HepG2 (cell line): Measurements from ENCODE around the gene PPDPF. TPM values are rescaled to one million over a fixed set of nuclear protein-coding genes. Genes with fewer than 3 reads are reported as not detected.

ENCODE experiments used
- BRCA1 ChIP-seq: sonication (generic); formaldehyde crosslinking; IDR thresholded peaks from 2 replicates; pipeline ENCODE4 v1.4.0; 2020; ENCODE audit warnings: missing genetic modification reagents
- BRD4 ChIP-seq: sonication (generic); formaldehyde crosslinking; IDR thresholded peaks from 2 replicates; pipeline ENCODE4 v1.4.0; 2020; ENCODE audit warnings: missing genetic modification reagents
- EP300 ChIP-seq, 3 experiments: sonication (generic) in 1 of 3; formaldehyde crosslinking in 1 of 3; IDR thresholded peaks; 2 replicates each; pipeline versions ENCODE4 v1.5.1 to v1.6.1; 2011 to 2020; ENCODE audit warnings: low read depth in 2 of 3, low read length in 2 of 3, borderline replicate concordance in 1 of 3, improper control_type of control experiment in 1 of 3, mild to moderate bottlenecking in 1 of 3, missing genetic modification reagents in 1 of 3, moderate library complexity in 1 of 3
- FOXK1 ChIP-seq: sonication (generic); formaldehyde crosslinking; IDR thresholded peaks from 2 replicates; pipeline ENCODE4 v1.4.0; 2020; ENCODE audit warnings: low read depth, missing genetic modification reagents, borderline replicate concordance
- HIVEP1 ChIP-seq: sonication (generic); formaldehyde crosslinking; IDR thresholded peaks from 2 replicates; pipeline ENCODE4 v1.4.0; 2020; ENCODE audit warnings: mild to moderate bottlenecking, missing genetic modification reagents
- JUN ChIP-seq: sonication (generic); formaldehyde crosslinking; IDR thresholded peaks from 2 replicates; pipeline ENCODE4 v1.4.0; 2020; ENCODE audit warnings: mild to moderate bottlenecking, missing genetic modification reagents
- PHF20 ChIP-seq: sonication (generic); formaldehyde crosslinking; IDR thresholded peaks from 2 replicates; pipeline ENCODE4 v1.5.0; 2020; ENCODE audit warnings: mild to moderate bottlenecking, missing genetic modification reagents
- SMAD9 ChIP-seq: sonication (generic); formaldehyde crosslinking; IDR thresholded peaks from 2 replicates; pipeline ENCODE4 v1.5.1; 2020; ENCODE audit warnings: mild to moderate bottlenecking, missing genetic modification reagents
- SP2 ChIP-seq: sonication (generic); formaldehyde crosslinking; IDR thresholded peaks from 2 replicates; pipeline ENCODE4 v1.5.1; 2020; ENCODE audit warnings: mild to moderate bottlenecking, missing genetic modification reagents
- SRF ChIP-seq: IDR thresholded peaks from 2 replicates; pipeline ENCODE4 v1.6.1; 2011; ENCODE audit warnings: mild to moderate bottlenecking, low read depth, low read length, moderate library complexity
- SUZ12 ChIP-seq: fragments of 150-350 bp; IDR thresholded peaks from 2 replicates; pipeline ENCODE4 v1.6.1; 2014; ENCODE audit warnings: low read depth, low read length
- ZBTB20 ChIP-seq: sonication (generic); formaldehyde crosslinking; IDR thresholded peaks from 2 replicates; pipeline ENCODE4 v1.8.1; 2023; ENCODE audit warnings: missing genetic modification reagents, low read depth, mild to moderate bottlenecking, borderline replicate concordance
- ZBTB7B ChIP-seq: sonication (generic); formaldehyde crosslinking; IDR thresholded peaks from 2 replicates; pipeline ENCODE4 v1.4.0; 2020; ENCODE audit warnings: missing genetic modification reagents
- ZNF124 ChIP-seq: sonication (generic); formaldehyde crosslinking; IDR thresholded peaks from 2 replicates; pipeline ENCODE4 v1.4.0; 2020; ENCODE audit warnings: missing genetic modification reagents
- ZNF260 ChIP-seq: sonication (generic); formaldehyde crosslinking; IDR thresholded peaks from 2 replicates; pipeline ENCODE4 v1.4.0; 2020; ENCODE audit warnings: missing genetic modification reagents, low read depth, mild to moderate bottlenecking, borderline replicate concordance
- ZNF446 ChIP-seq: sonication (generic); formaldehyde crosslinking; IDR thresholded peaks from 2 replicates; pipeline ENCODE4 v1.5.0; 2020; ENCODE audit warnings: mild to moderate bottlenecking, missing genetic modification reagents
- ZNF746 ChIP-seq: sonication (generic); formaldehyde crosslinking; IDR thresholded peaks from 2 replicates; pipeline ENCODE4 v1.8.0; 2022; ENCODE audit warnings: mild to moderate bottlenecking, missing genetic modification reagents
- ZSCAN31 ChIP-seq: sonication (generic); formaldehyde crosslinking; IDR thresholded peaks from 2 replicates; pipeline ENCODE4 v1.5.0; 2020; ENCODE audit warnings: low read depth, mild to moderate bottlenecking, missing genetic modification reagents
- ZSCAN9 ChIP-seq: IDR thresholded peaks from 2 replicates; pipeline ENCODE4 v1.6.1; 2016; ENCODE audit warnings: borderline replicate concordance
- polyA plus RNA-seq, 8 experiments: library from polyadenylated mRNA; depleted of rRNA in 3 of 8; stranded (reverse) in 7 of 8; unstranded in 1 of 8; fragments of >200 nt; fragmentation: Illumina TruSeq in 4 of 8; extraction: Trizol in 4 of 8; gene quantifications; 2 replicates each; pipeline versions ENCODE4 v1.2.1 to v1.2.3, GENCODE V29; 2011 to 2016; ENCODE audit warnings: low read depth in 4 of 8, missing spikeins in 1 of 8, mixed read lengths in 1 of 8; ENCODE audit not compliant: insufficient read depth in 1 of 8
- total RNA-seq, 5 experiments: library from RNA; depleted of rRNA; stranded (reverse); fragments of >200 nt; fragmentation: Illumina TruSeq; extraction: Trizol; gene quantifications; 2 replicates each; pipeline ENCODE4 v1.2.3, GENCODE V29; 2016; ENCODE audit warnings: low read depth in 1 of 5
- TF ChIP-seq, protein P1 (sequence below): sonication (generic); formaldehyde crosslinking; IDR thresholded peaks from 2 replicates; pipeline ENCODE4 v1.4.0; 2020; ENCODE audit warnings: mild to moderate bottlenecking, missing genetic modification reagents
- TF ChIP-seq, protein P2 (sequence below): sonication (generic); formaldehyde crosslinking; IDR thresholded peaks from 2 replicates; pipeline ENCODE4 v1.4.0; 2020; ENCODE audit warnings: missing genetic modification reagents, mild to moderate bottlenecking, borderline replicate concordance
- TF ChIP-seq, protein P3 (sequence below): sonication (generic); formaldehyde crosslinking; IDR thresholded peaks from 2 replicates; pipeline ENCODE4 v1.4.0; 2020; ENCODE audit warnings: mild to moderate bottlenecking, missing genetic modification reagents
- TF ChIP-seq, protein P4 (sequence below): sonication (generic); formaldehyde crosslinking; IDR thresholded peaks from 2 replicates; pipeline ENCODE4 v1.5.0; 2020; ENCODE audit warnings: mild to moderate bottlenecking, missing genetic modification reagents, borderline replicate concordance

The PPDPF gene
- total and polyA plus RNA-seq, 2 of the 13 experiments (the other 11 are each of a cell fraction or from before 2014, with no cell fraction given): 1.8 to 7.0 TPM

DNA sequence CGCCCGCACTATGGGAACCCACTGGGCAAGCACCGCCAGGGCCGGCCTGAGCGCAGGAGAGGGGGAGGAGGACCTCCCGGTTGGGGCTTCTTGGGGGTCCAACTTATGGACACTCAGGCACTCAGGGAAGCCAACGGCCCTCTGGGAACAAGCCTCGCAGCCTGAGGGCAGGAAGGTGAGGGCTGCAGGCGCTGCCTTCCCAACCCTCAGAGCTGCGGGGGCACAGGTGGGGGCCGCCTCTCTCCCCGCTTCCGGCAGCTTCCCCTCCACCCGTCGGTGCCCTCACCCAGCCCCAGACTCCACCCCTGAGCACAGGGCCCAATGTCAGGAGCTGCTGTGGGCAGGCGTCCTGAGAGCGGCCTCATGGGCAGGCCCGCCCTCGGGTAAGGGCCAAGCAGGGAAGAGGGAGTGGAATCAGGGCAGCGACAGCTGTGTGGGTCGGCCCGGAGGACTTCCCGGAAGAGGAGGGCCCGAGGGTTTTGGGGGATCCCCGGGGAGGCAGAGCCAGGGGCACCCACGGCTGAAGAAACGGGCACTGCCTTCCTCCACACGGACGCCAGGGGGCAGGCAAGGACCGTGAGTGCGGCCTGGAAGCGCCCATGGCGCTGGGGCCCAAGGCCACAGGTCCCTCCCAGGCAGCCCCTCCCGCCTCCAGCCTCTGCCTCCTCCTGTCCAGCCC, 17.1 kb downstream of the PPDPF start (continued):
- TF ChIP-seq, protein P1, sequence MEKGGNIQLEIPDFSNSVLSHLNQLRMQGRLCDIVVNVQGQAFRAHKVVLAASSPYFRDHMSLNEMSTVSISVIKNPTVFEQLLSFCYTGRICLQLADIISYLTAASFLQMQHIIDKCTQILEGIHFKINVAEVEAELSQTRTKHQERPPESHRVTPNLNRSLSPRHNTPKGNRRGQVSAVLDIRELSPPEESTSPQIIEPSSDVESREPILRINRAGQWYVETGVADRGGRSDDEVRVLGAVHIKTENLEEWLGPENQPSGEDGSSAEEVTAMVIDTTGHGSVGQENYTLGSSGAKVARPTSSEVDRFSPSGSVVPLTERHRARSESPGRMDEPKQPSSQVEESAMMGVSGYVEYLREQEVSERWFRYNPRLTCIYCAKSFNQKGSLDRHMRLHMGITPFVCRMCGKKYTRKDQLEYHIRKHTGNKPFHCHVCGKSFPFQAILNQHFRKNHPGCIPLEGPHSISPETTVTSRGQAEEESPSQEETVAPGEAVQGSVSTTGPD (CRISPR knock-in tag): no peak
- TF ChIP-seq ZBTB20 (CRISPR knock-in tag): peak; percentile 74; the same call in 1 of the 2 replicates
- no peak for TF ChIP-seq SRF
- TF ChIP-seq, protein P2, sequence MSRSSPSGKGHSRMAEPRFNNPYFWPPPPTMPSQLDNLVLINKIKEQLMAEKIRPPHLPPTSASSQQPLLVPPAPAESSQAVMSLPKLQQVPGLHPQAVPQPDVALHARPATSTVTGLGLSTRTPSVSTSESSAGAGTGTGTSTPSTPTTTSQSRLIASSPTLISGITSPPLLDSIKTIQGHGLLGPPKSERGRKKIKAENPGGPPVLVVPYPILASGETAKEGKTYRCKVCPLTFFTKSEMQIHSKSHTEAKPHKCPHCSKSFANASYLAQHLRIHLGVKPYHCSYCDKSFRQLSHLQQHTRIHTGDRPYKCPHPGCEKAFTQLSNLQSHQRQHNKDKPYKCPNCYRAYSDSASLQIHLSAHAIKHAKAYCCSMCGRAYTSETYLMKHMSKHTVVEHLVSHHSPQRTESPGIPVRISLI (CRISPR knock-in tag): peak; percentile 51; the same call in 1 of the 2 replicates
- peak; percentile 67; the same call in 1 of the 2 replicates for TF ChIP-seq ZNF446
- peak; percentile 57 for TF ChIP-seq JUN
- no peak for TF ChIP-seq ZNF260 (CRISPR knock-in tag)
- peak; percentile 76; the same call in 1 of the 2 replicates for TF ChIP-seq BRD4 (CRISPR knock-in tag)
- TF ChIP-seq, protein P3, sequence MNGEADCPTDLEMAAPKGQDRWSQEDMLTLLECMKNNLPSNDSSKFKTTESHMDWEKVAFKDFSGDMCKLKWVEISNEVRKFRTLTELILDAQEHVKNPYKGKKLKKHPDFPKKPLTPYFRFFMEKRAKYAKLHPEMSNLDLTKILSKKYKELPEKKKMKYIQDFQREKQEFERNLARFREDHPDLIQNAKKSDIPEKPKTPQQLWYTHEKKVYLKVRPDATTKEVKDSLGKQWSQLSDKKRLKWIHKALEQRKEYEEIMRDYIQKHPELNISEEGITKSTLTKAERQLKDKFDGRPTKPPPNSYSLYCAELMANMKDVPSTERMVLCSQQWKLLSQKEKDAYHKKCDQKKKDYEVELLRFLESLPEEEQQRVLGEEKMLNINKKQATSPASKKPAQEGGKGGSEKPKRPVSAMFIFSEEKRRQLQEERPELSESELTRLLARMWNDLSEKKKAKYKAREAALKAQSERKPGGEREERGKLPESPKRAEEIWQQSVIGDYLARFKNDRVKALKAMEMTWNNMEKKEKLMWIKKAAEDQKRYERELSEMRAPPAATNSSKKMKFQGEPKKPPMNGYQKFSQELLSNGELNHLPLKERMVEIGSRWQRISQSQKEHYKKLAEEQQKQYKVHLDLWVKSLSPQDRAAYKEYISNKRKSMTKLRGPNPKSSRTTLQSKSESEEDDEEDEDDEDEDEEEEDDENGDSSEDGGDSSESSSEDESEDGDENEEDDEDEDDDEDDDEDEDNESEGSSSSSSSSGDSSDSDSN (CRISPR knock-in tag): peak; percentile 89
- peak; percentile 99 for TF ChIP-seq HIVEP1 (CRISPR knock-in tag)
- TF ChIP-seq ZNF746 (CRISPR knock-in tag): peak; percentile 87
- peak; percentile 12 to 30; a peak in 2 of 4 replicates for TF ChIP-seq EP300 (IDR thresholded peaks at IDR 0.05; ENCODE audit: low read depth in 2 of 2, low read length in 2 of 2)
- TF ChIP-seq EP300 (CRISPR knock-in tag; IDR thresholded peaks at IDR 0.05; ENCODE audit: borderline replicate concordance): no peak
- TF ChIP-seq FOXK1 (CRISPR knock-in tag): no peak; the same call in 1 of the 2 replicates
- TF ChIP-seq, protein P4, sequence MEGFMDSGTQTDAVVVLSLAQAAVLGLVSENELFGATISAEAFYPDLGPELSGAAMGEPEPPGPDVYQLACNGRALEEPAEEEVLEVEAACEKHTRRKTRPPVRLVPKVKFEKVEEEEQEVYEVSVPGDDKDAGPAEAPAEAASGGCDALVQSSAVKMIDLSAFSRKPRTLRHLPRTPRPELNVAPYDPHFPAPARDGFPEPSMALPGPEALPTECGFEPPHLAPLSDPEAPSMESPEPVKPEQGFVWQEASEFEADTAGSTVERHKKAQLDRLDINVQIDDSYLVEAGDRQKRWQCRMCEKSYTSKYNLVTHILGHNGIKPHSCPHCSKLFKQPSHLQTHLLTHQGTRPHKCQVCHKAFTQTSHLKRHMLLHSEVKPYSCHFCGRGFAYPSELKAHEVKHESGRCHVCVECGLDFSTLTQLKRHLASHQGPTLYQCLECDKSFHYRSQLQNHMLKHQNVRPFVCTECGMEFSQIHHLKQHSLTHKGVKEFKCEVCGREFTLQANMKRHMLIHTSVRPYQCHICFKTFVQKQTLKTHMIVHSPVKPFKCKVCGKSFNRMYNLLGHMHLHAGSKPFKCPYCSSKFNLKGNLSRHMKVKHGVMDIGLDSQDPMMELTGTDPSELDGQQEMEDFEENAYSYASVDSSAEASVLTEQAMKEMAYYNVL (CRISPR knock-in tag): peak; percentile 67; the same call in 1 of the 2 replicates
- peak; percentile 96 for TF ChIP-seq ZBTB7B (CRISPR knock-in tag)
- 0 out of 2 replicates have a peak, but pooled peaks have one; percentile 28 for TF ChIP-seq SUZ12
- TF ChIP-seq ZSCAN31: peak; percentile 74; the same call in 1 of the 2 replicates
- TF ChIP-seq PHF20 (CRISPR knock-in tag): peak; percentile 77; the same call in 1 of the 2 replicates
- no peak for TF ChIP-seq SMAD9
- peak; percentile 90; the same call in 1 of the 2 replicates for TF ChIP-seq BRCA1 (CRISPR knock-in tag)
- TF ChIP-seq ZSCAN9 (CRISPR knock-in tag): peak; percentile 71; the same call in 1 of the 2 replicates
- TF ChIP-seq SP2 (CRISPR knock-in tag): no peak
- peak; percentile 88; the same call in 1 of the 2 replicates for TF ChIP-seq ZNF124 (CRISPR knock-in tag)
